OCI-LY7 (cell line): ENCODE results near the gene DLGAP1.

Experiments used
- EZH2phosphoT487 ChIP-seq: fragments of 200-600 bp; sonication (generic); IDR thresholded peaks from 2 replicates; pipeline ENCODE4 v1.6.1; 2018; ENCODE audit warnings: low read depth, borderline replicate concordance, mild to moderate bottlenecking, mixed run types, antibody characterized with exemption, low read length, moderate library complexity, mixed read lengths
- TF ChIP-seq, protein P1 (sequence below): fragments of 200-600 bp; sonication (generic); conservative IDR thresholded peaks from 2 replicates; pipeline ENCODE4 v1.5.1; 2014; ENCODE audit warnings: mild to moderate bottlenecking, antibody characterized with exemption, low read length, moderate library complexity, mixed read lengths

DNA sequence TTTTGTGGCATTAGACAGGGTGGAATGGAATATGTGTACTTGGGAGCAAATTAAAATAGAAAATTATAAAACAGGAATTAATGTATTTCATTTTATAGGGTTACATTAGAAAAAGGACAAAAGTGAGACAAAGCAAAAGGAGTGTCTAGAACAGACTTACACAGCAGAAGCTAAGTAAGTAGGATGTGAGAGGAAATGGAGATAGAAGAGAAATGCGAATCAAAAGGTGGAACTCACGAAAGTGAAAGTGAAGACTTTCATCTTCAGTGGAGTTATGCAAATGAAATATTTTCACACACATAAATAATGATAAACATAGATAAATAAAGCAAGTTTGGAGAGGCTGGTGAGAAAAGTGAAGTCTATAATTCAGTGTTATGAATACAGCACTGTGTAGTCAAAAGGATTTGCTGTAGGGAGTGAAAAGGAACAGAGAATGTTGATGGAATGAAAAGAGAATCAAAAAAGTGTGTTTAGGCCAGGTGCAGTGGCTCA is 94.8 kb downstream of the DLGAP1 start:
- TF ChIP-seq, protein P1, sequence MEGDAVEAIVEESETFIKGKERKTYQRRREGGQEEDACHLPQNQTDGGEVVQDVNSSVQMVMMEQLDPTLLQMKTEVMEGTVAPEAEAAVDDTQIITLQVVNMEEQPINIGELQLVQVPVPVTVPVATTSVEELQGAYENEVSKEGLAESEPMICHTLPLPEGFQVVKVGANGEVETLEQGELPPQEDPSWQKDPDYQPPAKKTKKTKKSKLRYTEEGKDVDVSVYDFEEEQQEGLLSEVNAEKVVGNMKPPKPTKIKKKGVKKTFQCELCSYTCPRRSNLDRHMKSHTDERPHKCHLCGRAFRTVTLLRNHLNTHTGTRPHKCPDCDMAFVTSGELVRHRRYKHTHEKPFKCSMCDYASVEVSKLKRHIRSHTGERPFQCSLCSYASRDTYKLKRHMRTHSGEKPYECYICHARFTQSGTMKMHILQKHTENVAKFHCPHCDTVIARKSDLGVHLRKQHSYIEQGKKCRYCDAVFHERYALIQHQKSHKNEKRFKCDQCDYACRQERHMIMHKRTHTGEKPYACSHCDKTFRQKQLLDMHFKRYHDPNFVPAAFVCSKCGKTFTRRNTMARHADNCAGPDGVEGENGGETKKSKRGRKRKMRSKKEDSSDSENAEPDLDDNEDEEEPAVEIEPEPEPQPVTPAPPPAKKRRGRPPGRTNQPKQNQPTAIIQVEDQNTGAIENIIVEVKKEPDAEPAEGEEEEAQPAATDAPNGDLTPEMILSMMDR: no peak
- TF ChIP-seq EZH2phosphoT487: no peak
